Epithelial cell of proximal tubule (primary cell): Measurements from ENCODE around the gene ACSF2. TPM values are rescaled to one million over a fixed set of nuclear protein-coding genes. Genes with fewer than 3 reads are reported as not detected.

Experiments
- DNase-seq: peaks from one replicate; pipeline ENCODE4 v3.0.0-alpha.2; 2011; ENCODE audit warnings: low read depth
- H3K4me3 ChIP-seq: 2 replicates; pipeline ENCODE4 v1.5.1; 2011; ENCODE audit warnings: low read depth, mild to moderate bottlenecking, low read length
- CTCF ChIP-seq: conservative IDR thresholded peaks from 2 replicates; pipeline ENCODE4 v1.5.1; 2012; ENCODE audit warnings: low read depth, mild to moderate bottlenecking, low read length
- total RNA-seq: library from RNA; depleted of rRNA; stranded (reverse); fragments of >200 nt; gene quantifications from 2 replicates; pipeline ENCODE4 v1.2.3, GENCODE V29; 2015

The ACSF2 gene
- total RNA-seq, 1 donor from 2014 or later = 32.6 TPM

- H3K4me3 ChIP-seq = no peak overlapping the region
- DNase-seq = no peak
- TF ChIP-seq CTCF = no peak
These were observed 27.9 kb downstream of the ACSF2 start for GRCh38 chr17:50453901-50454300.

- H3K4me3 ChIP-seq = no peak overlapping the region
- no peak for DNase-seq
- no peak for TF ChIP-seq CTCF
These were observed 31.6 kb downstream of the ACSF2 start for GRCh38 chr17:50457621-50458020.

GRCh38 chr17:50458270-50458669 lies 32.3 kb downstream of the ACSF2 start:
- H3K4me3 ChIP-seq = no peak overlapping the region
- TF ChIP-seq CTCF = no peak
- DNase-seq = no peak

- peak; percentile 16 for DNase-seq
- H3K4me3 ChIP-seq = no peak overlapping the region
- no peak for TF ChIP-seq CTCF
These were observed 33.0 kb downstream of the ACSF2 start for GRCh38 chr17:50458701-50459676.

- no peak overlapping the region for H3K4me3 ChIP-seq
- TF ChIP-seq CTCF = no peak
- no peak for DNase-seq
These were observed 33.7 kb downstream of the ACSF2 start for GRCh38 chr17:50459756-50460155.

- no peak overlapping the region for H3K4me3 ChIP-seq
- no peak for TF ChIP-seq CTCF
- DNase-seq = no peak
These were observed 35.0 kb downstream of the ACSF2 start for GRCh38 chr17:50460831-50461526.
